GM20431 (cell line): ENCODE data around the gene WDR20.
"Not testable (repeated sequence)": the region's sequence is repeated elsewhere in the genome, so short reads cannot be mapped to it uniquely, and the experiment has no call there.

Source experiments
- in situ Hi-C: fragments of 300-500 bp; cut with MseI, MboI; formaldehyde crosslinking; loops from one replicate; pipeline ENCODE4 v1.15.0; 2020; ENCODE audit warnings: low sequenced_read_pairs; ENCODE audit not compliant: unreplicated experiment

WDR20 gene

DNA sequence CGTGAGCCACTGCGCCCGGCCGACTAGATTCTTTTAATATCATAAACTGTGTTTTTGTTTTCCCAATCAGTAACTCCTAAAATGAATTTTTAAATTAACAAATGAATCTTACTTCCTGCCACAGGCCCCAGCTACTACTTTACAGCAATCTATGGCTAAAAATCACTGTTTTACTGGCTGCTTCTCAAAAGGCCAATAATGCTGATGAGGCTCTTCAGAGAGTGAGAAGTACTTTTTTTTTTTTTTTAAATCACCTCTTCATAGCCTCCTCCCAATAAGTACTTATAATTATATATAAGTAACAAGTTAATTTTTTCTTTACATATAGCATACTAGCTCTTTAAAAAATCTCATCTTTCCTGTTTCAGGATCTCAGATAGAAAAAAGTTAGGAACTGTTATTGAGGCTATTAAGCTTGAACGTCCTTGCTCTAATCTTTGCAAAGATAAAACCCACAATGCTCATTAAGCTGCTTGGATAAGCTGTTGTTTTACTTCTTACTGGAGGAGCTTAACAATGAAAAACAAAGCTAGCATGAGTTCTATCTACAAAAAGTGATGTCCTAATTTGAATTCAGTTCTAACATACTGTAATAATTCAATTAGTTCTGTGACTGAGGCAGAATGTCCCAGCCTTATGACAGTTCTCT, 12.8 kb upstream of the WDR20 start:
- in situ Hi-C loops = no loop called here

DNA sequence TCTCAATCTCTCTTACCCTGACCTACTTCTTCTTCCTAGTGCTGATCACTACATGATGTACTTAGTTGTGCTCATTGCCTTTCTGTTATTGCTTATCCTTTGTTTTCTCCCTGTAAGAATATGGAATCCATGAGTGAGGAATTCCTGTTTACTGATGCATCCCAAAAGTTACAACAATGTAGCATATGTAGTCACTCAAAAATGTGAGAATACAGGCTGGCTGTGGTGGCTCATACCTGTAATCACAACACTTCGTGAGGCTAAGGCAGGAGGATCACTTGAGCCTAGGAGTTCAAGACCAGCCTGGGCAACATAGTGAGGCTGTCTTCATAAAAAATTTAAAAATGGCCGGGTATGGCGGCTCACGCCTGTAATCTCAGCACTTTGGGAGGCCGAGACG, 8.0 kb upstream of the WDR20 start:
- in situ Hi-C loops = no loop called here

DNA sequence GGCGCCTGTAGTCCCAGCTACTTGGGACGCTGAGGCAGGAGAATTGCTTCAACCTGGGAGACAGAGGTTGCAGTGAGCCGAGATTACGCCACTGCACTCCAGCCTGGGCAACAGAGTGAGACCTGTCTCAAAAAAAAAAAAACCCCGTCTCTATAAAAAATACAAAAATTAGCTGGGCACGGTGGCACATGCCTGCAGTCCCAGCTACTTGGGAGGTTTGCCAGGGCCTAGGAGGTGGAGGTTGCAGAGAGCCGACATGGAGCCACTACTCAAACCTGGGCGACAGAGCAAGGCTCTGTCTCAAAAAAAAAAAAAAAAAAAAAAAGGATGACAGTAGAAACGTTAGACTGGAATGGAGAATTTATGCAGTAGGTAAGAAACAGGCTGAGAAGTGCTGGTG, 5.7 kb upstream of the WDR20 start:
- in situ Hi-C loops = not testable (repeated sequence)

DNA sequence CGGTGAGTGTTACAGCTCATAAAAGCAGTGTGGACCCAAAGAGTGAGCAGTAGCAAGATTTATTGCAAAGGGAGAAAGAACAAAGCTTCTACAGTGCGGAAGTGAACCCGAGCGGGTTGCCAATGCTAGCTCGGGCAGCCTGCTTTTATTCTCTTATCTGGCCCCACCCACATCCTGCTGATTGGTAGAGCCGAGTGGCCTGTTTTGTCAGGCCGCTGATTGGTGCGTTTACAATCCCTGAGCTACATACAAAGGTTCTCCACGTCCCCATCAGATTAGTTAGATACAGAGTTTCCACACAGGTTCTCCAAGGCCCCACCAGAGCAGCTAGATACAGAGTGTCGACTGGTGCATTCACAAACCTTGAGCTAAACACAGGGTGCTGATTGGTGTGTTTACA, 5.0 kb upstream of the WDR20 start:
- in situ Hi-C loops = not testable (repeated sequence)

DNA sequence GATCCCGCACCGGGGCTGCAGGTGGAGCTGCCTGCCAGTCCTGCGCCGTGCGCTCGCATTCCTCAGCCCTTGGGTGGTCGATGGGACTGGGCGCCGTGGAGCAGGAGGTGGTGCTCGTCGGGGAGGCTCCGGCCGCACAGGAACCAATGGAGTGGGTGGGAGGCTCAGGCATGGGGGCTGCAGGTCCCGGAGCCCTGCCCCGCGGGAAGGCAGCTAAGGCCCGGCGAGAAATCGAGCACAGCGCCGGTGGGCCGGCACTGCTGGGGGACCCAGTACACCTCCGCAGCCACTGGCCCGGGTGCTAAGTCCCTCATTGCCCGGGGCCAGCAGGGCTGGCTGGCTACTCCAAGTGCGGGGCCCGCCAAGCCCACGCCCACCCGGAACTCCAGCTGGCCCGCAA, 4.2 kb upstream of the WDR20 start:
- in situ Hi-C loops = not testable (repeated sequence)

DNA sequence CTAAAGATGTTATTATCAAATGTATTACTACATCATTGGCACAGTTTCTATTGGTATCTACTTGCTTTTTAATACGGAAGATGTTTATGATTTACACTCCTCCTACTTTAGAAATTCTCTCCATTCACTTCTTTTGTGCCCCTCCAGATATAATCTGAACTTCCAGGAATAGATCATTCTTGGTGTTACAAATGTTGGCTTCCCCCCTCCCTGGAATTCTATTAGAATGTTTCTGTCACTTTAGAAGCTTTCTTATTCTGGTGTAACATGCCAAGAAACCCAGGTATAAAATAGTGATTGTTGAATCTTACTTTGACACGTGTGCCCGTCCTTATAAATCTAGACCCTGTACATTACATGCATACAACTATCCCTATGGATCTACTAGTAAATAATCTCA, 1.2 kb upstream of the WDR20 start:
- in situ Hi-C loops = no loop called here

DNA sequence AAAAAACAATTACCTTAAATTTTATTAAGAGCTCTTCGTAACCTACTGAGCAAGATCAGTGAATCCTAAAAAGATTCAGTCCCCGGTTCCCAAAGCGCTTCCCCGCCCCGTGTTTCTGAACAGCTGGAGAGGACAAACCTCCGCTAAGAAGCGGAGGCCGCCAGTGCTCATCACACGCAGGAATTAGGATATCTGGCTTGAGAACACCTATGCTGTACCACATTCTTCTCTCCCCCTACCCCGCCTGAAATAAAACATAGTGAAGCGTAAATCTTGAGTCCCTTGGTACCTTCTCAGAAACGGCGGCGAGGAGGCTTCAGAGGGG, 774 bp upstream of the WDR20 start:
- in situ Hi-C loops = no loop called here

DNA sequence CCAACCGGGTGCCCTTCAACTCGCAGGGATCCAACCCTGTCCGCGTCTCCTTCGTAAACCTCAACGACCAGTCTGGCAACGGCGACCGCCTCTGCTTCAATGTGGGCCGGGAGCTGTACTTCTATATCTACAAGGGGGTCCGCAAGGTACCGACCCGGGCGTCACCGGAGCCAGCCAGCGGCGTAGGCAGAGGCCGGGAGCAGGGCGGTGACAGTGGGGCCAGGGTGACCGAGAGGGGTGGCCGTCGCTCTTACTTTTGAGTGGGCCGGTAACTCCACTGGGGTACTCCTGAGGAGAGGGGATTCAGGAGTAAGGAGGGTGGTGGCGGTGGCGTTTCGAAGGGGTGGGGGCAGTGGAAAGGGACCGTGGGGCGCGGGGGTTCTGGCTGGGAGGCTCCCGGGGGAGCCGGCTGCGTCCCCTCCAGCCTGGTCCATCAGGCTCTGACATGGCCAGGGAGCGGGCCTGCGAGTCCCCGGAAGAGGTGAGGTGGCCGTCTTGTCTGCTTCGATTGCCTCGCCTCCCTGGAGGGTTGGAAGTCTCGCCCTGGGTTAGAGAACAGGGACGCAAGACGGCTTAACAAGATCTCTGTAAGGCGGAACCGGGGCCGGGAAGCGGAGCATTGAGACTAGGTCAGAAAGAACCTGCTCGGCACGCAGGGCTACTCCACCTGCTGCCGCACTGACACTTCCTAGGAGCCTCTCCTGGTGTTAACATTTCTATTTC, 491 bp downstream of the WDR20 start:
- in situ Hi-C loops = no loop called here

DNA sequence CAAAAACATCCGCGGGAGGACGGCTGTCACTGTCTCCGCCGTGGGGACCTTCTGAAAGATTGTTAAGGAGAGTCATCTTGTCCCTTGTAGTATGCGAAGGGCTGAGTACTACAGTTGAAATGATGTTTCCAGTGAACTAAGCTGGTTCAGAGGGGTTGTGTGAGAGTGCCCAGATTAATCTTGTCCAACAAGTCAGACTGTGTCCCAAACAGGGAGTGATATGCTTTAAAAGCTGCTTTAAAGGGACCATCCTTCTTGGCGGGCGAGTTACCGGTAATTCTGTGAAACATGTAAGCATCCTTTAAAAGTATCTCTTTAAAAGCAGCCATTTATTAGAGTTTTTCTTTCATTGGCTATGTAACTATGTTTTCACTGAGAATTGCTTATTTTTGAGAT, 1.1 kb downstream of the WDR20 start:
- in situ Hi-C loops = no loop called here

DNA sequence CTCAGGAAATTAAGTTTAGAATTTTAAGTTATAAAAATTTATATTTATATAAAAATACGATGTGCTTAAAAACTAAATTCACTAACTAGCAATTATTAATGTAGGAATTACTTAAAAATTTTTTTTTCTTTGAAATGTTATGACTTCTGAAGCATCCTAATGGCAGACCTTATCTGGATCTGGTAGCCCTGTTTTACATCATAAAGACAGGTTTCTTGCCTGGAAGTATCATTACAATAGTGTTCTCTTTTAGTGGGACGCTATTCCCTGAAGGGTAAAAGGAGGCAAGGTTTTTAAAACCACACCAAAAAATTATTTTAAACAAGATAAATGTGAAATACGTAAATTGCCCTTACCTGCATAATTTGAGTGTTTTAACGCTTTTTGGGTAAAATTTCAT, 2.1 kb downstream of the WDR20 start:
- in situ Hi-C loops = no loop called here

DNA sequence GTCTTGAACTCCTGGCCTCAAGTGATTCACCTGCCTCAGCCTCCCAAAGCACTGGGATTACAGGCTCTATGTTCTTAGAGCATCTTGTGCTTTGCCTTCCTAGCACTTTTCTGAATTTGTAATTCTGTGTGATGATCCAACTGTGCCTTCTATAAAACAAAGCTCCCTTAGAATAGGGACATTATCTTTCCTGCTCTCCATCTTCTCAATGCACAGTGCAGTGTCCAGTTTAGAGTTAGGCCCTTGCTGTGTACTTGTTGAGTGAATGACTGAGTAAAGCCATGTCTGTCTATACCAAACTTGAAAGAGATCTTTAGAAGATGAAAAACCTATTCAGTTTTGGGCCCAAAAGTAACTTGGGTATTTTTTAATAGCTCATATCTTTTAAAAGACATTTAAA, 5.2 kb downstream of the WDR20 start:
- in situ Hi-C loops = no loop called here

DNA sequence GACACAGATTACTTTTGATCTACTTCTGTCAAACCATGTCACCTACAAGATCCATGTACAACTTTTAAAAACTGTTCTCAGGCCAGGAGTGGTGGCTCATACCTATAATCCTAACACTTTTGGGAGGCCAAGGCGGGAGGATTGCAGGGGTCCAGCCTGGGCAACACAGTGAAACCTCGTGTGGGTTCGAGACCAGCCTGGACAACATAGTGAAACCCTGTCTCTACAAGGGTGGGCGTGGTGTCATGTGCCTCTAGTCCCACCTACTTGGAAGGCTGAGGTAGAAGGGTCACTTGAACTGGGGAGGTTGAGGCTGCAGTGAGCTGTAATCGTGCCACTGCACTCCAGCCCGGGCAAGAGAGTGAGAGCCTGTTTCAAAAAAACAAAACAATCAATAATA, 5.7 kb downstream of the WDR20 start:
- in situ Hi-C loops = no loop called here

DNA sequence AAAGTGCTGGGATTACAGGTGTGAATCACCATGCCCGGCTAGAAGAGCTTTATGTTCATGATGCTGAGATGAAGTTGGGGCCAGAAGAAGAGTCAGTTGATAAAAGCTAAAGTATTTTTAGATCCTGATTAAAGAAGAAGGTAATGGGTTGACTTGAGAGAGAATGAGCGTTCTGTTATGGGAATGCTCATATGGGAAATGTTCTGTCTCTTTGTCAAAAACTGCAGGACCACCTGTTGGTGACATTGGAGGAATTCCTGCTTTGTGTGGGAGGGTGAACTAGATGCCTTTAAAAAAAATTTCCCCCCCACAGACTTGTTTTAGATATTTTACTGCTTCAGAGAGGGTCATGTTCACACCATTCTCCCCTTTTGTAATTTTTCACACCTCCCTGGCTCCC, 6.7 kb downstream of the WDR20 start:
- in situ Hi-C loops = no loop called here

DNA sequence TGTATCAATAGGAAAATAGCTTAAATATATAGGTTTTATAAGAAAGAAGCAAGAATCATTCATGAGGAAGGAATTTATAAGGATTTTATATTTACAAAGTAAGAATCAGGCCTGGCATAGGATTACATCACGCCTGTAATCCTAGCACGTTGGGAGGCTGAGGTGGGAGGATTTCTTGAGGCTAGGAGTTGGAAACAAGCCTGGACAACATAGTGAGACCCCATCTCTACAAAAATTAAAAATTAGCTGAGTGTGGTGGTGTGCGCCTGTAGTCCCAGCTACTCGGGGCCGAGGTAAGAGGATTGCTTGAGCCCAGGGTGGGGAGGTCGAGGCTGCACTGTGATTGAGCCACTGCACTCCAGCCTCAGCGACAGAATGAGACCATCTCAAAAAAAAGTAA, 10.4 kb downstream of the WDR20 start:
- in situ Hi-C loops = no loop called here

DNA sequence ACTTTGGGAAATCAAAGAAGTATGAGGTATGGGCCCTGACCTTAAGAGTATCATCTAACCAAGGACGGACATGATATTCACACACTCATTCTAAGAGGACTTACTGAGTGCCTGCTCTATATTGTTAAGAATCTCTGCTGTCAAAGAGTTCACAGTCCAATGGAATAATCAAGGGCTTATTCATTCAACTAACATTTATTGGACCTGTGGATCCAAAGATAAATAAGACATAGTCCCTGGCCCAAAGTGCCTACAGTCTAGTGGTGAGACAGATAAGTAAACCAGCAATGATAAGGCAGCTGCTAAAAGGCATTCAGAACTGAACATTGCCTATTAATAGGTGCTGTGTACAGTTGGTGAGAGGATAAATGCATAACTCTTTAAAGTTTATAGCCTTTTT, 11.0 kb downstream of the WDR20 start:
- in situ Hi-C loops = no loop called here

DNA sequence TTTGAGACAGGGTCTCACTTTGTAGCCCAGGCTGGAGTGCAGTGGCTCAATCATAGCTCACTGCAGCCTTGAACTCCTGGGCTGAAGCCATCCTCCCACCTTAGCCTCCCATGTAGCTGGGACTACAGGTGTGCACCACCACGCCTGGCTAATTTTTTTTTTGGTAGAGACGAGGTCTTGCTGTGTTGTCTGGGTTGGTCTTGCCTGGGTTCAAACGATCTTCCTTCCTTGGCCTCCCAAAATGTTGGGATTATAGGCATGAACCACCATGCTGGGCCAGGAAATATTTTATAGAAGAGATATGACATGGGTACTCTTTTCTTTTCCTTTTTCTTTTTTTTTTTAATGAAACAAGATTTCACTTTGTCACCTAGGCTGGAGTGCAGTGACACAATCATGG, 11.7 kb downstream of the WDR20 start:
- in situ Hi-C loops = not testable (repeated sequence)

DNA sequence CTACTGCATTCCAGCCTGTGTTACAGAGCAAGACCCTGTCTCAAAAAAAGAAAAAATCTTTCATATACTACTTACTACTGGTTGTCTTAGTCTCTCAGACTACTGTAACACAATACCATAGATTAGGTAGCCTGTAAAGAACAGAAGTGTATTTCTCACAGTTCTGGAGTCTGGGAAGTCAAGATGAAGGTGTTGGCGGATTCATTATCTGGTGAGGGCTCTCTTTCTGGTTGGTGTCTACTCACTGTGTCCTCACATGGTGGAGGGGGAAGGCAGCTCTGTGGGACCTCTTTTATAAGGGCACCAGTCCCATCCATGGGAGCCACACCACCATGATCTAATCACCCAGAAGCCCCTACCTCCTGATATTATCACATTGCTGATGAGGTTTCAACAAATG, 14.4 kb downstream of the WDR20 start:
- in situ Hi-C loops = no loop called here

DNA sequence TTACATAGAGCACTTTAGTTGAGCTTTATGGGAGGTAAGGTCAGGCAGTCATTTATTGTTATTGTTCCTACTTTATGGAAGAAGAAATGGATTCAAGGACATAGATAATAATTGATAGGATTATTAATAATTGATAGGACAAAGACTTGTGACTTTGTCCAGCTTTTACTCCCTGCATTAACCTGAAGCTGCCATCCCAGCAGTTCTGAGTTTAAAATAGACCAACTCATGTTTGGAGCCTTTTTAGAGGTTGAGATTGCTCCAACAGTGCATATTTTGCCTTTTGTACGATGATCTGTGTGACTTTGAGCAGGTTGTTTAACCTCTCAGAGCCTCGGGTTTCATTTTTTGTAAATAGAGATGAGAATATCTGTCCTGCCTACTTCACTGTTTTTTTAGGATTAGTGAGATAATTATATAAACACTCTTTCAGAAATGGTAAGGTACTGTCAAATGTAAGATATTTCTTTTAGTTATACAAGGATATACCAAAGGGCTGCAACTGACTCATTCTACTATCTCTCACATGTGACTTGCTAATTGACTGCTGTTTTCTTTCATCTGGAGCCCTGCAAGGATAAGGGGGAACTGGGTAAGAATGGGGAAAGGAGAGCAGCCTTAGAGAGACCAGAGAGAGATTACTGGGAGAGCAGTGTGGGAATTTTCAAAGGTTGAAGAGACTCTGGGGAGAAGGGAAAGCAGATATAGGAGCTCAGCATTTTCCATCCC, 15.3 kb downstream of the WDR20 start:
- in situ Hi-C loops = no loop called here

DNA sequence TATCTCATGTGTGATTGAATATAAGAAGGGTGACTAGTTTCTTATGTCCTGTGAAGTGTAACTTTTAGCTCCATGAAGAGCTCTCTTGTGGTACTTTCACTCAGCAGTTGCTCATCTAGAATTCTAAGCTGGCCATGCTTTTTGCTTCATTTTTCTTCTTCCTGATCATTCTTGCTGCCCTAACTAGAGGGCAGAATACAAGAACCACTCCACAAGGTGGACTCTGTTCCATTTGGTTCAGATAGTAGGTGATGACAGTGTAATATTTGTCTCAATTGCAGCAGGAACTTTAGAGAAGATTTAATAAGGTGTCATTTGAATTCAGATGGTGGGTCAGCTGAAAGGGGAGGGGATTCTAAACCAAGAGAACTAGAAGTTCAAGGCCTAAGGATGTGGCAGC, 17.6 kb downstream of the WDR20 start:
- in situ Hi-C loops = no loop called here

DNA sequence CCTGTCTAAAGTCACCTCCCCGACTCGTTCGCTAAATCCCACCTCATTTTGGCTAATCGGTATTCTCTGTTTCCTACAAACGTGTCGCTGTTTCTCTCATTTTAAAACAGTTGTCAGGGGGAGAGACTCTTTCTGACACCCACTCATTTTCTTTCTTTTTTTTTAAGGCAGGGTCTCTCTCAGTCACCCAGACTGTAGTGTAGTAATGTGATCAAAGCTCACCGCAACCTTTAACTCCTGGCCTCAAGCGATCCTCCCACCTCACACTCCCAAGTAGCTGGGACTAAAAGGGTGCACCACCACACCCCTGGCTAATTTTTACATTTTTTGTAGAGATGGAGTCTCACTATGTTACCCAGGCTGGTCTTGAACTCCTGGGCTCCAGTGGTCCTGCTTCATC, 19.1 kb downstream of the WDR20 start:
- in situ Hi-C loops = no loop called here

DNA sequence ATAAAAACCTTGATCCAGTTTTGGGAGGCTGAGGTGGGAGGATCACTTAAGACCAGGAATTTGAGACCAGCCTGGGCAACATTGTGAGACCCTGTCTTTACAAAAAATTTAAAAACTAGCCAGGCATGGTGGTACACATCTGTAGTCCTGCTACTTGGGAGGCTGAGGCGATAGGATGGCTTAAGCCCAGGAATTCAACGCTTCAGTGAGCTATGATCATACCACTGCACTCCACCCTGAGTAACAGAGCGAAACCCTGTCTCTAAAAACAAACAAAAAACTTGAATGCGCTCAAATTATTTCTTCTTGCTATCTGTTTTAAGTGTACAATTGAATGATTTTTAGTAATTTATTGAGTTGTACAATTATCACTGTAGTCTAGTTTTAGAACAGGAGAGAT, 20.1 kb downstream of the WDR20 start:
- in situ Hi-C loops = no loop called here

DNA sequence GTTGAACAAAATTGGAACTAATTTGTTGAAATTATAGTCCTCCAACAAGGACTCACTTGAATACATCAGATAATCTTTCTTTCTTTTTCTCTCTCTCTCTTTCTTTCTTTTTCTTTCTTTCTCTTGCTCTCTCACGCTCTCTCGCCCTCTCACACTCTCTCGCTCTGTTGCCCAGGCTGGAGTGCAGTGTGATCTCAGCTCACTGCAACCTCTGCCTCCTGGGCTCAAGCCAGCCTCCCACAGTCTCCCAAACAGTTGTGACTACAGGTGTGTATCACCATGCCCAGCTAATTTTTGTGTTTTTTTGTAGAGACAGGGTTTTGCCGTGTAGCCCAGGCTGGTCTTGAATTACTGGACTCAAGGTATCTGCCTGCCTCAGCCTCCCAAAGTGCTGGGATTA, 22.8 kb downstream of the WDR20 start:
- in situ Hi-C loops = no loop called here
